ENCODE results near the gene PIK3CB. TPM values are rescaled to one million over a fixed set of nuclear protein-coding genes. Genes with fewer than 3 reads are reported as not detected.

PIK3CB gene
- total and polyA plus RNA-seq, 2 of the 8 experiments (the other 6 are each of a cell fraction or from before 2014, with no cell fraction given), result 8.3 to 35.2 TPM

- Histone ChIP-seq H3K56ac (replicated peaks; ENCODE audit: insufficient read length, low read depth, low read length) (no peak overlapping the region), H3K23ac (ENCODE audit: insufficient read length) (no peak overlapping the region), H3K36me3 (ENCODE audit: control insufficient read depth in 2 of 4, insufficient read depth in 4 of 4, low read length in 3 of 4) (no peaks in the 10 kb centered on the region), H4K8ac (ENCODE audit: extremely low read depth, insufficient read depth, low read length) (no peak overlapping the region), H4K20me1 (replicated peaks in 1 of 2; ENCODE audit: control insufficient read depth in 1 of 2, insufficient read depth in 2 of 2, low read length in 2 of 2) (no peaks in the 10 kb centered on the region), H3K18ac (ENCODE audit: extremely low read depth, low read length) (no peak overlapping the region), H2BK5ac (ENCODE audit: low read depth, low read length) (no peak overlapping the region), H3K4ac (replicated peaks; ENCODE audit: insufficient read length, low read depth, low read length) (no peak overlapping the region), H3K79me2 (ENCODE audit: control insufficient read depth in 1 of 2, insufficient read depth in 2 of 2, low read length in 2 of 2) (no peaks in the 10 kb centered on the region), H4K91ac (replicated peaks; ENCODE audit: insufficient read length, low read length) (no peak overlapping the region), H2BK120ac (replicated peaks; ENCODE audit: low read depth, low read length) (no peak overlapping the region), H3K79me1 (ENCODE audit: low read depth, low read length) (no peaks in the 10 kb centered on the region), H2BK20ac (ENCODE audit: low read length) (no peak overlapping the region), H2BK12ac (ENCODE audit: low read depth, low read length) (no peak overlapping the region), H3K27ac (ENCODE audit: low read depth, low read length) (no peak overlapping the region), H3K9ac (replicated peaks in 1 of 4; ENCODE audit: extremely low read depth in 1 of 4, low read depth in 3 of 4, low read length in 3 of 4) (no peak overlapping the region), H3K23me2 (ENCODE audit: low read depth, low read length) (no peaks in the 10 kb centered on the region), H3K4me1 (replicated peaks in 1 of 4; ENCODE audit: control insufficient read depth in 3 of 4, insufficient read depth in 4 of 4, low read length in 3 of 4) (peaks cover 5 to 13% (median 8%) of the 10 kb centered on the region in 4 experiments; a peak in 6 of 7 replicates), H3K14ac (ENCODE audit: insufficient read length) (no peak overlapping the region), H3K4me2 (ENCODE audit: insufficient read depth in 1 of 2, low read depth in 2 of 2, low read length in 2 of 2) (no peak overlapping the region), H3K27me3 (replicated peaks in 1 of 4; ENCODE audit: control insufficient read depth in 3 of 4, extremely low read depth in 1 of 4, insufficient read depth in 3 of 4, low read length in 3 of 4) (no peaks in the 10 kb centered on the region), H4K5ac (ENCODE audit: insufficient read length, low read depth, low read length) (no peak overlapping the region), H2BK15ac (ENCODE audit: low read length) (no peak overlapping the region), H2AK5ac (ENCODE audit: low read depth, low read length) (no peak overlapping the region), H2AFZ (ENCODE audit: low read length) (no peak overlapping the region), H3K9me3 (ENCODE audit: insufficient read depth in 2 of 2, low read depth in 1 of 2, low read length in 1 of 2) (no peaks in the 10 kb centered on the region), H3K4me3 (ENCODE audit: extremely low read depth in 1 of 4, insufficient read depth in 2 of 4, low read depth in 3 of 4, low read length in 4 of 4) (no peak overlapping the region)
- POLR2A ChIA-PET (ENCODE audit: partially characterized antibody), result no interaction called here
- 84% methylated on average over 3 of the region's 3 CpGs; no CpG with 5 or more reads in 1 of the 2 experiments for WGBS, 2 experiments (ENCODE audit: extremely low coverage in 1 of 2, insufficient coverage in 1 of 2, insufficient read length in 1 of 2, insufficient replicate concordance in 2 of 2, low coverage in 1 of 2, low lambda C conversion rate in 2 of 2, missing lambda C conversion rate in 1 of 2)
- no peak for TF ChIP-seq ASH2L (IDR thresholded peaks at IDR 0.05; ENCODE audit: low read length)
- CTCF ChIA-PET (ENCODE audit: partially characterized antibody), result interaction anchor here (1.1 to 3.2 kb wide), 3 partner anchors 10 to 60 kb away, joined by 3 to 12 read pairs (median 3); no protein-coding TSS in a partner anchor
- DNase-seq (ENCODE audit: low read depth in 1 of 2, low spot score in 2 of 2), result no peak
- no peak for FAIRE-seq
Observed at GRCh38 chr3:138856799-138857198, 22.1 kb upstream of the PIK3CB start.
